Adrenal gland (tissue), 12 donors: Measurements from ENCODE around the gene IL12A. TPM values are rescaled to one million over a fixed set of nuclear protein-coding genes. Genes with fewer than 3 reads are reported as not detected.

ENCODE experiments used
- DNase-seq, 7 donors: peaks; one replicate each; pipeline ENCODE4 v3.0.0-alpha.2; 2019 to 2020
- H3K27ac ChIP-seq, 5 donors: fragments of 200-600 bp; sonication (generic) in 4 of 5; 1 replicate in 3 of 5; 2 replicates in 2 of 5; pipeline versions ENCODE4 v1.5.1 to v1.8.0; 2016 to 2020; ENCODE audit warnings: mild to moderate bottlenecking in 1 of 5
- H3K27me3 ChIP-seq: fragments of 200-600 bp; 2 replicates; pipeline ENCODE4 v1.8.0; 2021
- H3K36me3 ChIP-seq, 2 donors: fragments of 200-600 bp; replicated peaks in 1 of 2; 1 replicate in 1 of 2; 2 replicates in 1 of 2; pipeline versions ENCODE4 v1.5.1 to v1.8.0; 2018 to 2022
- H3K4me1 ChIP-seq, 2 donors: fragments of 200-600 bp; replicated peaks in 1 of 2; 1 replicate in 1 of 2; 2 replicates in 1 of 2; pipeline versions ENCODE4 v1.5.1 to v1.8.0; 2018 to 2021
- H3K4me3 ChIP-seq, 4 donors: fragments of 200-600 bp; sonication (generic) in 3 of 4; one replicate each; pipeline ENCODE4 v1.5.1; 2016 to 2018
- H3K9me3 ChIP-seq, 3 donors: fragments of 200-600 bp; sonication (generic) in 1 of 3; replicated peaks in 1 of 3; 1 replicate in 2 of 3; 2 replicates in 1 of 3; pipeline versions ENCODE4 v1.5.1 to v1.8.0; 2016 to 2021
- POLR2A ChIP-seq, 2 donors: fragments of 450-650 bp; IDR thresholded peaks; one replicate each; pipeline ENCODE4 v1.6.1; 2017; ENCODE audit warnings: antibody characterized with exemption in 2 of 2, mild to moderate bottlenecking in 2 of 2, moderate library complexity in 1 of 2
- WGBS, 4 donors: extraction: QIAGEN DNeasy Blood & Tissue Kit in 2 of 4; methylation state at CpG; one replicate each; pipeline versions ENCODE4 v1.1.5 to v1.1.7; 2013 to 2017; 5-methylcytosine and 5-hydroxymethylcytosine counted together
- intact Hi-C, 2 donors: fragments of 100-400 bp; cut with DNase I; formaldehyde crosslinking; loops; one replicate each; pipeline versions ENCODE4 v1.14.1 to v1.15.0; 2022 to 2023
- polyA plus RNA-seq, 3 donors: library from polyadenylated mRNA; stranded (reverse); fragments of 200-250 nt in 2 of 3; fragments of 350-450 nt in 1 of 3; fragmentation: Illumina TruSeq in 1 of 3; extraction: RNeasy Lipid Tissue Mini Kit (QIAGEN cat#74804) in 1 of 3; gene quantifications; one replicate each; pipeline ENCODE4 v1.2.3, GENCODE V29; 2013 to 2014
- total RNA-seq, 9 donors: library from RNA; depleted of rRNA in 4 of 9; stranded (reverse); fragments of >200 nt in 4 of 9; fragments of 120-200 nt in 1 of 9; fragmentation: NEBNext Ultra II Directional in 1 of 9; extraction: Animal tissue kit (Norgen Biotek cat#: 25700) in 1 of 9; gene quantifications; one replicate each; pipeline versions ENCODE4 v1.1.0 to v1.2.4, GENCODE V29; 2013 to 2023
- TF ChIP-seq, protein P1 (sequence below), 6 experiments: fragments of 450-650 bp in 4 of 6; fragments of 200-600 bp in 2 of 6; sonication (generic) in 1 of 6; IDR thresholded peaks; 1 replicate in 5 of 6; 2 replicates in 1 of 6; pipeline versions ENCODE4 v1.5.1 to v1.8.0; 2016 to 2021; ENCODE audit warnings: antibody characterized with exemption in 6 of 6, mild to moderate bottlenecking in 2 of 6, moderate library complexity in 1 of 6
- donor health status: healthy with polysubstance abuse.
- donor health status: Bipolar disorder and iron deficiency.
- donor health status: DM: yes; HTN: yes; CAD: no.
- donor health status: DM: no; HTN: no; CAD: no.
- donor health status: DM: no; HTN: no; CAD: no.
- donor health status: DM: yes; HTN: yes; CAD: no.

Gene IL12A
- total and polyA plus RNA-seq, 12 donors: 0.06 to 2.8 (median 0.18) TPM; not detected in 5

DNA sequence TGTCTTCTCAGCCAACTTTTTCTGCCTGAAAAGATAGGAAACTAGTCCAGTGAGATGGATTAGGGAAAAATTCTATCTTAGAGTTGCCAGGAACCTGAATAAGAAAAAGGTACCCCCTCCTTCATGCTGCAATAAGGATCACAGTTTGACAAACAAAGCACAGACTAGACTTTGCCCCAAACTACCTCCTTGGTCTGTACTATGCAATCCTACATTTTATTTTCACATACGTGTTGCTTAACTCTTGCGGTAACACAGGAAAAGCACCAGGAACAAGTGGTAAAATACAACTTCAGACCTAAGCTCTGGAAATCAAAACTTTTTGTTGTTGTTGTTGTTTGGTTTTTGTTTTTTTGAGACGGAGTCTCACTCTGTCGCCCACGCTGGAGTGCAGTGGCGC, 11.3 kb upstream of the IL12A start:
- WGBS, 4 donors: 79 to 89% (median 86%) methylated on average over 6 of the region's 6 CpGs
- Histone ChIP-seq H3K36me3 (no peaks in the 10 kb centered on the region), H3K9me3 (no peaks in the 10 kb centered on the region), H3K4me3 (no peak overlapping the region), H3K27ac (no peak overlapping the region), H3K4me1 (no peaks in the 10 kb centered on the region), H3K27me3 (no peaks in the 10 kb centered on the region)
- DNase-seq: no peak
- TF ChIP-seq, protein P1, sequence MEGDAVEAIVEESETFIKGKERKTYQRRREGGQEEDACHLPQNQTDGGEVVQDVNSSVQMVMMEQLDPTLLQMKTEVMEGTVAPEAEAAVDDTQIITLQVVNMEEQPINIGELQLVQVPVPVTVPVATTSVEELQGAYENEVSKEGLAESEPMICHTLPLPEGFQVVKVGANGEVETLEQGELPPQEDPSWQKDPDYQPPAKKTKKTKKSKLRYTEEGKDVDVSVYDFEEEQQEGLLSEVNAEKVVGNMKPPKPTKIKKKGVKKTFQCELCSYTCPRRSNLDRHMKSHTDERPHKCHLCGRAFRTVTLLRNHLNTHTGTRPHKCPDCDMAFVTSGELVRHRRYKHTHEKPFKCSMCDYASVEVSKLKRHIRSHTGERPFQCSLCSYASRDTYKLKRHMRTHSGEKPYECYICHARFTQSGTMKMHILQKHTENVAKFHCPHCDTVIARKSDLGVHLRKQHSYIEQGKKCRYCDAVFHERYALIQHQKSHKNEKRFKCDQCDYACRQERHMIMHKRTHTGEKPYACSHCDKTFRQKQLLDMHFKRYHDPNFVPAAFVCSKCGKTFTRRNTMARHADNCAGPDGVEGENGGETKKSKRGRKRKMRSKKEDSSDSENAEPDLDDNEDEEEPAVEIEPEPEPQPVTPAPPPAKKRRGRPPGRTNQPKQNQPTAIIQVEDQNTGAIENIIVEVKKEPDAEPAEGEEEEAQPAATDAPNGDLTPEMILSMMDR (IDR thresholded peaks at IDR 0.05): no peak
- TF ChIP-seq POLR2A (IDR thresholded peaks at IDR 0.05): no peak
- intact Hi-C loops: no loop called here

DNA sequence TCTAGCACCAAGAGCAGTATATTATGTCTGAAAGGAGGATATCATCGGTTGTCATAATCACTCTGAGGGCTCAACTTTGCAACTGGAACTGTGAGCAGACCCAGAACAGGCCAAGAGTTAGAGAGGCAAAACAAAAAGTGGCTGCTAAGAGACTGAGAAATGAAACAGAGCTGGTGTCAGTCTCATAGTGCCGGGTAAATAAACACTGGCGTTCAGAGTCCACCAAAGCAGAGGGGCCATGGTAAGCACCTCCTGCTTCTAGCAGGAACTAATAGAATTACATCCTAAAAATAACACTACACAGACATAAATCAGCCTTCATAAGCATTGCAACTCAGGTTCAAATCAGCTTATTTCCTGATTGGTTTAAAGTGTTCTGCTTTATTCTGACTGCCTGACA, 10.3 kb upstream of the IL12A start:
- intact Hi-C loops: no loop called here
- 28 to 46% (median 40%) methylated on average over 3 of the region's 3 CpGs for WGBS, 4 donors
- Histone ChIP-seq H3K27ac (no peak overlapping the region), H3K36me3 (no peaks in the 10 kb centered on the region), H3K4me1 (no peaks in the 10 kb centered on the region), H3K9me3 (no peaks in the 10 kb centered on the region), H3K27me3 (no peaks in the 10 kb centered on the region), H3K4me3 (no peak overlapping the region)
- TF ChIP-seq, protein P1 (IDR thresholded peaks at IDR 0.05): no peak
- no peak for TF ChIP-seq POLR2A (IDR thresholded peaks at IDR 0.05)
- DNase-seq: no peak

DNA sequence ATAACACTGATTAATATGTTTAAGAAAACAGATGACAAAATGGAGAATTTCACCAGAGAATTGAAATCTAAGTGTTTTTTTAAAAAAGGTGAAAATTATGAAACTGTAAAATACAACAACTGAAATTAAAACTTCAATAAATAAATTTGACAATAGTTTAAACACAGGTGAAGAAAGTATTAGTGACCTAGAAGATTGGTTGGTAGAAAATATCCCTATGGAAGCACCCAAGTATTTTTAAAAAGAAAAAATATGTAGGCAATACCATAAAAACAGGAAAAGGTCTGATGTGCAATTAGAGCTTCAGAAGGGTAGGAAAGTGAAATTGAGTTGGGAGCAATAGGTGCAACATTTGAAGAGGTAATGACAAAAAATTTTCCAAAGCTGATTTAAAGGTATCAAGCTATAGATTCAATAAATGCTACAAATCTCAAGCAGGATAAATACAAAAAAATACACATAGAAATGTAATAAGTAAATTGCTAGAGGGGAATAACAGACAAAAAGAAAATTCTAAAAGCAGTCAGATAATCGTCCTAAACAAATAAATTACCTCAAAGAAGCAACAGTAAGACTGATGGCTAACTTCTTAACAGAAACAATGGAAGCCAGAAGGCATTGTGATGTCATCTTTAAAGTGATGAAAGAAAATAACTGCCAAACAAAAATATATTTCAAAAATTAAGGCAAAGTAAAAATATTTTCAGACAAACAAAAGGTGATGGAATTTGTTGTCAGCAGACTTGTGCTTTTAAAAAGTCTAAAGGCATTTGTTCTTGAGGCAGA, 9.5 kb upstream of the IL12A start:
- intact Hi-C loops: no loop called here
- 58 to 74% (median 60%) methylated on average over 1 of the region's 1 CpG for WGBS, 4 donors

DNA sequence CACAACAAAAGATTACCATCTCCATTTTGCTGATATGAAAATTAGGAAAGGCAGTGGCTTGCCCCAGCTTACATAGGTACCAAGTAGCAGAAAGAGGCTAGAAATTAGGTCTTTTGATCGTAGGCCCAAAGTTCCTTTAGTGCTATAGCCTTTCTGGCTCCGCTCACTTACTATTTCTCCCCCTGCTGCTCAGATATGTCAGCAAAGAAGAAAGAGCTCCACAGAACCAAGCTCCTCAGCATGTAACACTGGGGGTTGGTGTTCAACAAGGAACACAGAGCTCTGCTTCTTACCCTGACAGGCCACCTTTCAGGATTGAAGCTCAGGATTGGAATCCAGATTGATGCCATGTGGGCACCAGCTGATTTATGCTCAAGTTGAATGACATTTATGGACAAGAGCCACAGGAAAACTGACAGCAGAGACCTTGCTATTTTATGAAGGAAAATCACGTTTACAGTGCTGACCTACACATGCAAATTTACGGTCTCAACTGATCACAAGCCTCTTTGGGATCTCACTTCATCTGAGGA, 6.1 kb upstream of the IL12A start:
- WGBS, 4 donors: 71 to 83% (median 78%) methylated on average over 4 of the region's 4 CpGs
- Histone ChIP-seq H3K9me3 (no peaks in the 10 kb centered on the region), H3K4me1 (no peaks in the 10 kb centered on the region), H3K27ac (no peak overlapping the region), H3K36me3 (no peaks in the 10 kb centered on the region), H3K4me3 (no peak overlapping the region), H3K27me3 (no peaks in the 10 kb centered on the region)
- DNase-seq: no peak
- TF ChIP-seq, protein P1 (IDR thresholded peaks at IDR 0.05): no peak
- TF ChIP-seq POLR2A (IDR thresholded peaks at IDR 0.05): no peak
- intact Hi-C loops: no loop called here

More for the DNA sequence above, 9.5 kb upstream of the IL12A start:
- H3K4me3 ChIP-seq: no peak overlapping the region
- no peaks in the 10 kb centered on the region for H3K27me3 ChIP-seq
- TF ChIP-seq POLR2A (IDR thresholded peaks at IDR 0.05): no peak
- TF ChIP-seq, protein P1 (IDR thresholded peaks at IDR 0.05): no peak
- H3K27ac ChIP-seq: no peak overlapping the region
- no peaks in the 10 kb centered on the region for H3K36me3 ChIP-seq
- H3K4me1 ChIP-seq: no peaks in the 10 kb centered on the region
- DNase-seq: no peak
- no peaks in the 10 kb centered on the region for H3K9me3 ChIP-seq
